HG03095 (cell line): ENCODE measurements around the gene RASA3.
A peak's percentile ranks its signal among the peaks of the same experiment; 100 is the strongest.

ENCODE experiments used
- ATAC-seq: cut with Tn5 transposase; IDR thresholded peaks from one replicate; pipeline ENCODE4 v1.9.1; 2021; ENCODE audit warnings: moderate library complexity; ENCODE audit not compliant: unreplicated experiment

Gene RASA3

GRCh38 chr13:114071991-114072390 lies 60.4 kb downstream of the RASA3 start:
- no peak for ATAC-seq

GRCh38 chr13:114071410-114071809 lies 61.0 kb downstream of the RASA3 start:
- ATAC-seq = no peak

GRCh38 chr13:114070098-114070799 lies 62.2 kb downstream of the RASA3 start:
- no peak for ATAC-seq

- no peak for ATAC-seq
These were observed 62.9 kb downstream of the RASA3 start for GRCh38 chr13:114069376-114070097.

- no peak for ATAC-seq
These were observed 63.6 kb downstream of the RASA3 start for GRCh38 chr13:114068656-114069318.

- no peak for ATAC-seq
These were observed 64.4 kb downstream of the RASA3 start for GRCh38 chr13:114067886-114068651.

- peak; percentile 67 for ATAC-seq
These were observed 65.0 kb downstream of the RASA3 start for GRCh38 chr13:114067381-114067885.

GRCh38 chr13:114066956-114067355 lies 65.5 kb downstream of the RASA3 start:
- ATAC-seq = no peak

- ATAC-seq = no peak
These were observed 66.3 kb downstream of the RASA3 start for GRCh38 chr13:114065926-114066774.

- ATAC-seq = no peak
These were observed 67.1 kb downstream of the RASA3 start for GRCh38 chr13:114065141-114065925.

- ATAC-seq = no peak
These were observed 67.8 kb downstream of the RASA3 start for GRCh38 chr13:114064450-114065140.

- ATAC-seq = no peak
These were observed 68.6 kb downstream of the RASA3 start for GRCh38 chr13:114063545-114064449.

- ATAC-seq = no peak
These were observed 69.7 kb downstream of the RASA3 start for GRCh38 chr13:114062754-114063153.

GRCh38 chr13:114062341-114062740 lies 70.1 kb downstream of the RASA3 start:
- no peak for ATAC-seq

GRCh38 chr13:114061744-114062143 lies 70.7 kb downstream of the RASA3 start:
- no peak for ATAC-seq

- ATAC-seq = no peak
These were observed 71.4 kb downstream of the RASA3 start for GRCh38 chr13:114061047-114061446.

GRCh38 chr13:114059946-114060860 lies 72.2 kb downstream of the RASA3 start:
- ATAC-seq = no peak
